ENCODE measurements around the gene NMNAT3. TPM values are rescaled to one million over a fixed set of nuclear protein-coding genes. Genes with fewer than 3 reads are reported as not detected.

NMNAT3 gene
- total RNA-seq, 1 donor from 2014 or later, result 0.95 TPM

DNA sequence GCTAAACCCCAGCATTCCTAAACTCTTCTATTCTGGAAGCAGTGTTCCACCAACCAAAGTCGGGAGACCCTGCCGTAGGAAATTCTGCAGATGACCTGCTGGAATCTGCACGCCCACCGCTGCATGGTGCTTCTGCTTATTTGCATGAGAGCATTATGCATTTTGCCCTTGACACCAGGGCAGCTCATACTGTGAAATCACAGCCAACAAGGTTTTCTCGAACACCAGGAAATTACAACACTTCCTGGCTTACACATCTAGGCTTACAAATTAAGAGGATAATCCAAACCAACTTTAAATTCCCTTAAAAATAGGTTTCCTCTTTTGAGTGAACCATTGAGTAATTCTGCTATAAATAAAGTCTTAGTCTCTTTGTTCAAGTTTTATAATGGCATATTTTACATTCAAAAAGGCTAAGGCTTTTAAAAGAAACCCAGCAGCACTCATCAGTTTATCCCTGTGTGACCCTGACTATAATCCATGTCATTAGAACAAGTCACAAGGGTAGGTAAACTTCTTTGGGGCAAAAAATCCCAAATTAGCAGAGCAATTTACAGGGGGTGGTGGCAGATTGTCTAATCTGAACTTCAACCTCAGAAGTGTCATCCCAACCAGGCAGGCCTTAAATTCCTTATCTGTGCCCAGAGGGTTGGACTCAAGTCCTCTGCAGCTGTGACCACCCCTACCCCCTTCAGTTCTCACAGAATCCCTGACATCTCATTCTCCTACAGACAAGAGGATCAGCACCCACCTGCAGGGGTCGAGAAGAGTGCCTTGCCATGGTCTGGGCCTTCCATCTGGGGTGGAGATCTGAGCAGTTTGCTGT is 104.7 kb downstream of the NMNAT3 start:
- Histone ChIP-seq H3K4me1 (no peaks in the 10 kb centered on the region), H3K4me2 (no peak overlapping the region), H3K79me2 (ENCODE audit: low read depth) (no peaks in the 10 kb centered on the region), H3K9ac (no peak overlapping the region), H4K20me1 (ENCODE audit: low read depth) (no peaks in the 10 kb centered on the region), H3K36me3 (no peaks in the 10 kb centered on the region), H3K27me3 (no peaks in the 10 kb centered on the region), H2AFZ (replicated peaks) (no peak overlapping the region), H3K27ac (no peak overlapping the region), H3K9me3 (ENCODE audit: low read depth) (no peaks in the 10 kb centered on the region), H3K4me3 (no peak overlapping the region), H3F3A (ENCODE audit: low read depth) (no peaks in the 10 kb centered on the region)
- TF ChIP-seq EZH2phosphoT487 (IDR thresholded peaks at IDR 0.05) (no peak), EZH2 (IDR thresholded peaks at IDR 0.05) (no peak)
- TF ChIP-seq, protein P1, sequence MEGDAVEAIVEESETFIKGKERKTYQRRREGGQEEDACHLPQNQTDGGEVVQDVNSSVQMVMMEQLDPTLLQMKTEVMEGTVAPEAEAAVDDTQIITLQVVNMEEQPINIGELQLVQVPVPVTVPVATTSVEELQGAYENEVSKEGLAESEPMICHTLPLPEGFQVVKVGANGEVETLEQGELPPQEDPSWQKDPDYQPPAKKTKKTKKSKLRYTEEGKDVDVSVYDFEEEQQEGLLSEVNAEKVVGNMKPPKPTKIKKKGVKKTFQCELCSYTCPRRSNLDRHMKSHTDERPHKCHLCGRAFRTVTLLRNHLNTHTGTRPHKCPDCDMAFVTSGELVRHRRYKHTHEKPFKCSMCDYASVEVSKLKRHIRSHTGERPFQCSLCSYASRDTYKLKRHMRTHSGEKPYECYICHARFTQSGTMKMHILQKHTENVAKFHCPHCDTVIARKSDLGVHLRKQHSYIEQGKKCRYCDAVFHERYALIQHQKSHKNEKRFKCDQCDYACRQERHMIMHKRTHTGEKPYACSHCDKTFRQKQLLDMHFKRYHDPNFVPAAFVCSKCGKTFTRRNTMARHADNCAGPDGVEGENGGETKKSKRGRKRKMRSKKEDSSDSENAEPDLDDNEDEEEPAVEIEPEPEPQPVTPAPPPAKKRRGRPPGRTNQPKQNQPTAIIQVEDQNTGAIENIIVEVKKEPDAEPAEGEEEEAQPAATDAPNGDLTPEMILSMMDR (IDR thresholded peaks at IDR 0.05), result no peak
- Mint-ChIP-seq H3K36me3 (peaks cover 6% of the 10 kb centered on the region), H3K27me3 (ENCODE audit: insufficient read depth, low read depth) (peaks cover 5% of the 10 kb centered on the region), H3K27ac (no peak overlapping the region), H3K9me3 (peaks cover 22% of the 10 kb centered on the region), H3K4me1 (peaks cover 14% of the 10 kb centered on the region), H3K4me3 (no peak overlapping the region)
- DNase-seq (ENCODE audit: low spot score), result no peak

- Mint-ChIP-seq H3K4me3 (no peak overlapping the region), H3K27me3 (ENCODE audit: insufficient read depth, low read depth) (peaks cover 5% of the 10 kb centered on the region), H3K27ac (no peak overlapping the region), H3K4me1 (peaks cover 10% of the 10 kb centered on the region), H3K36me3 (peaks cover 6% of the 10 kb centered on the region), H3K9me3 (peaks cover 22% of the 10 kb centered on the region)
- Histone ChIP-seq H3K4me1 (no peaks in the 10 kb centered on the region), H3K27me3 (no peaks in the 10 kb centered on the region), H3K4me3 (no peak overlapping the region), H3K36me3 (no peaks in the 10 kb centered on the region), H3K9ac (no peak overlapping the region), H3K27ac (no peak overlapping the region), H3K79me2 (ENCODE audit: low read depth) (no peaks in the 10 kb centered on the region), H3K9me3 (ENCODE audit: low read depth) (no peaks in the 10 kb centered on the region), H4K20me1 (ENCODE audit: low read depth) (no peaks in the 10 kb centered on the region), H2AFZ (replicated peaks) (no peak overlapping the region), H3F3A (ENCODE audit: low read depth) (no peaks in the 10 kb centered on the region), H3K4me2 (no peak overlapping the region)
- no peak for DNase-seq (ENCODE audit: low spot score)
- TF ChIP-seq EZH2 (IDR thresholded peaks at IDR 0.05), result no peak
- no peak for TF ChIP-seq EZH2phosphoT487 (IDR thresholded peaks at IDR 0.05)
- TF ChIP-seq, protein P1 (IDR thresholded peaks at IDR 0.05), result no peak
These were observed 106.1 kb downstream of the NMNAT3 start for GRCh38 chr3:139571711-139572110.

- H3K9ac ChIP-seq, result no peak overlapping the region
- no peaks in the 10 kb centered on the region for H3K36me3 ChIP-seq
- DNase-seq (ENCODE audit: low spot score), result peak; percentile 54
- no peak overlapping the region for H3K4me3 ChIP-seq
- no peak overlapping the region for H2AFZ ChIP-seq (replicated peaks)
- no peaks in the 10 kb centered on the region for H3K27me3 ChIP-seq
- H3K27ac ChIP-seq, result no peak overlapping the region
- H3K9me3 Mint-ChIP-seq, result no peaks in the 10 kb centered on the region
- H3K36me3 Mint-ChIP-seq, result no peaks in the 10 kb centered on the region
- no peaks in the 10 kb centered on the region for H4K20me1 ChIP-seq (ENCODE audit: low read depth)
- TF ChIP-seq EZH2 (IDR thresholded peaks at IDR 0.05), result no peak
- TF ChIP-seq, protein P1 (IDR thresholded peaks at IDR 0.05), result peak; percentile 59
- H3K27ac Mint-ChIP-seq, result no peak overlapping the region
- no peak overlapping the region for H3K4me3 Mint-ChIP-seq
- peaks cover 3% of the 10 kb centered on the region for H3K27me3 Mint-ChIP-seq (ENCODE audit: insufficient read depth, low read depth)
- H3K4me1 ChIP-seq, result peaks cover 13% of the 10 kb centered on the region
- H3F3A ChIP-seq (ENCODE audit: low read depth), result no peaks in the 10 kb centered on the region
- H3K4me2 ChIP-seq, result no peak overlapping the region
- H3K9me3 ChIP-seq (ENCODE audit: low read depth), result no peaks in the 10 kb centered on the region
- peaks cover 25% of the 10 kb centered on the region for H3K4me1 Mint-ChIP-seq
- no peaks in the 10 kb centered on the region for H3K79me2 ChIP-seq (ENCODE audit: low read depth)
These were observed 113.4 kb downstream of the NMNAT3 start for GRCh38 chr3:139564294-139564861.

All from neural progenitor cell (in vitro differentiated cells).